OCI-LY7 (cell line): Measurements from ENCODE around the gene TIMP3. TPM values are rescaled to one million over a fixed set of nuclear protein-coding genes. Genes with fewer than 3 reads are reported as not detected.
A peak's percentile ranks its signal among the peaks of the same experiment; 100 is the strongest.

Experiments used
- BruUV-seq: library from RNA; stranded (reverse); fragments of 400-500 nt; replicated peaks from 2 replicates; lab custom pipeline; 2021; lab: Mats Ljungman, UMichigan
- CTCF ChIA-PET: fragments of 300-600 bp; sonication (Branson Sonifier 250); formaldehyde crosslinking; loops from one replicate; lab custom pipeline; 2022; ENCODE audit warnings: antibody characterized with exemption; ENCODE audit not compliant: unreplicated experiment; lab: Charles Lee
- POLR2A ChIA-PET: fragments of 300-600 bp; sonication (Branson Sonifier 250); formaldehyde crosslinking; loops from one replicate; lab custom pipeline; 2022; ENCODE audit warnings: antibody characterized with exemption; lab: Charles Lee
- DNase-seq: peaks from one replicate; pipeline ENCODE4 v3.0.0-alpha.2; 2015; ENCODE audit warnings: low spot score
- H2AFZ ChIP-seq: fragments of 200-600 bp; sonication (generic), shearing (Covaris generic); 2 replicates; pipeline ENCODE4 v1.6.1; 2014; ENCODE audit warnings: mild to moderate bottlenecking, antibody characterized with exemption, low read length, moderate library complexity
- H3K27ac ChIP-seq: fragments of 200-600 bp; sonication (generic); 2 replicates; pipeline ENCODE4 v1.5.1; 2014; ENCODE audit warnings: mixed run types, low read depth, mild to moderate bottlenecking, moderate library complexity, low read length, inconsistent platforms; ENCODE audit not compliant: poor library complexity, severe bottlenecking
- H3K36me3 ChIP-seq: fragments of 200-600 bp; sonication (generic); 2 replicates; pipeline ENCODE4 v1.6.1; 2014; ENCODE audit warnings: mild to moderate bottlenecking, antibody characterized with exemption, low read length, moderate library complexity, mixed read lengths; ENCODE audit not compliant: insufficient read depth
- H3K4me1 ChIP-seq: fragments of 200-600 bp; sonication (generic); 2 replicates; pipeline ENCODE4 v1.5.1; 2014; ENCODE audit warnings: mild to moderate bottlenecking, low read length; ENCODE audit not compliant: insufficient read depth, poor library complexity, severe bottlenecking
- H3K4me2 ChIP-seq: fragments of 200-600 bp; sonication (generic); 2 replicates; pipeline ENCODE4 v1.6.1; 2014; ENCODE audit warnings: mild to moderate bottlenecking, low read length
- H3K4me3 ChIP-seq: fragments of 200-600 bp; sonication (generic); 2 replicates; pipeline ENCODE4 v1.5.1; 2014; ENCODE audit warnings: mild to moderate bottlenecking, low read depth, low read length; ENCODE audit not compliant: poor library complexity, severe bottlenecking
- H3K79me2 ChIP-seq: fragments of 200-600 bp; sonication (generic); 2 replicates; pipeline ENCODE4 v1.6.1; 2016; ENCODE audit warnings: low read depth, mild to moderate bottlenecking, low read length, moderate library complexity, mixed read lengths; ENCODE audit not compliant: insufficient read depth
- H3K9me2 ChIP-seq: fragments of 200-600 bp; sonication (generic); 2 replicates; pipeline ENCODE4 v1.6.1; 2016; ENCODE audit warnings: mild to moderate bottlenecking, low read length, mixed read lengths; ENCODE audit not compliant: insufficient read depth
- H3K9me3 ChIP-seq: fragments of 200-600 bp; sonication (generic); 2 replicates; pipeline ENCODE4 v1.6.1; 2014; ENCODE audit warnings: mild to moderate bottlenecking, mixed run types, low read length, mixed read lengths
- H4K20me1 ChIP-seq: fragments of 200-600 bp; sonication (generic); 2 replicates; pipeline ENCODE4 v1.6.1; 2014; ENCODE audit warnings: mild to moderate bottlenecking, antibody characterized with exemption, low read length, moderate library complexity, mixed read lengths; ENCODE audit not compliant: insufficient read depth
- CTCF ChIP-seq: fragments of 200-600 bp; sonication (generic); conservative IDR thresholded peaks from 2 replicates; pipeline ENCODE4 v1.5.1; 2014; ENCODE audit warnings: mild to moderate bottlenecking, antibody characterized with exemption, low read length, moderate library complexity, mixed read lengths
- EZH2phosphoT487 ChIP-seq: fragments of 200-600 bp; sonication (generic); IDR thresholded peaks from 2 replicates; pipeline ENCODE4 v1.6.1; 2018; ENCODE audit warnings: low read depth, borderline replicate concordance, mild to moderate bottlenecking, mixed run types, antibody characterized with exemption, low read length, moderate library complexity, mixed read lengths
- intact Hi-C: fragments of 100-400 bp; cut with micrococcal nuclease; formaldehyde crosslinking; loops from one replicate; pipeline ENCODE4 v1.10.0; 2022; ENCODE audit not compliant: unreplicated experiment
- total RNA-seq, 2 experiments: library from RNA; depleted of rRNA in 1 of 2; stranded (reverse); fragments of >200 nt in 1 of 2; shearing (Covaris generic) in 1 of 2; gene quantifications; 2 replicates each; pipeline ENCODE4 v1.2.3, GENCODE V29; 2014 to 2022

Gene TIMP3
- total RNA-seq, 2 experiments from 2014 or later: not detected

- ChIA-PET POLR2A (no interaction called here), CTCF (no interaction called here)
- H3K4me3 ChIP-seq: no peak overlapping the region
- H3K4me2 ChIP-seq: no peak overlapping the region
- intact Hi-C loops: no loop called here
- H3K4me1 ChIP-seq: no peaks in the 10 kb centered on the region
- no peaks in the 10 kb centered on the region for H3K9me3 ChIP-seq
- no peaks in the 10 kb centered on the region for H4K20me1 ChIP-seq
- no peak overlapping the region for H3K27ac ChIP-seq
- no peak for DNase-seq
- BruUV-seq: no TSS peak
- H3K36me3 ChIP-seq: no peaks in the 10 kb centered on the region
- no peaks in the 10 kb centered on the region for H3K9me2 ChIP-seq
- no peak overlapping the region for H2AFZ ChIP-seq
- H3K79me2 ChIP-seq: no peaks in the 10 kb centered on the region
- TF ChIP-seq CTCF (peak; percentile 47), EZH2phosphoT487 (no peak)
Measured at GRCh38 chr22:32794449-32795213, 6.9 kb upstream of the TIMP3 start.

GRCh38 chr22:32795214-32795596, 6.3 kb upstream of the TIMP3 start:
- no peak for DNase-seq
- Histone ChIP-seq H3K9me2 (no peaks in the 10 kb centered on the region), H4K20me1 (no peaks in the 10 kb centered on the region), H3K4me2 (no peak overlapping the region), H3K4me1 (no peaks in the 10 kb centered on the region), H3K36me3 (no peaks in the 10 kb centered on the region), H3K9me3 (no peaks in the 10 kb centered on the region), H3K27ac (no peak overlapping the region), H3K4me3 (no peak overlapping the region), H2AFZ (no peak overlapping the region), H3K79me2 (no peaks in the 10 kb centered on the region)
- TF ChIP-seq CTCF: no peak
- TF ChIP-seq EZH2phosphoT487: no peak
- CTCF ChIA-PET: no interaction called here
- no TSS peak for BruUV-seq
- intact Hi-C loops: no loop called here
- POLR2A ChIA-PET: no interaction called here
